ENCODE data around the gene ZNF273. TPM values are rescaled to one million over a fixed set of nuclear protein-coding genes. Genes with fewer than 3 reads are reported as not detected.
"Not testable (repeated sequence)": the region's sequence is repeated elsewhere in the genome, so short reads cannot be mapped to it uniquely, and the experiment has no call there.

The ZNF273 gene
- total RNA-seq, 1 donor from 2014 or later, result 9.6 TPM

GRCh38 chr7:64934478-64934877 lies 31.4 kb downstream of the ZNF273 start:
- DNase-seq, result no peak
- no peaks in the 10 kb centered on the region for H3K4me1 Mint-ChIP-seq (ENCODE audit: low read depth, unreplicated experiment)
- H3K4me3 Mint-ChIP-seq (ENCODE audit: unreplicated experiment), result no peak overlapping the region
- H3K9me3 Mint-ChIP-seq (ENCODE audit: unreplicated experiment), result peaks cover 2% of the 10 kb centered on the region
- peaks cover 4% of the 10 kb centered on the region for H3K36me3 Mint-ChIP-seq (ENCODE audit: unreplicated experiment)
- no peak overlapping the region for H3K27ac Mint-ChIP-seq (ENCODE audit: unreplicated experiment)
- H3K27me3 Mint-ChIP-seq (ENCODE audit: unreplicated experiment), result no peaks in the 10 kb centered on the region
- TF ChIP-seq CTCF (IDR thresholded peaks at IDR 0.05; ENCODE audit: partially characterized antibody, unreplicated experiment), result no peak

GRCh38 chr7:64938540-64938939 lies 35.5 kb downstream of the ZNF273 start:
- no peak overlapping the region for H3K4me3 Mint-ChIP-seq (ENCODE audit: unreplicated experiment)
- no peaks in the 10 kb centered on the region for H3K27me3 Mint-ChIP-seq (ENCODE audit: unreplicated experiment)
- H3K36me3 Mint-ChIP-seq (ENCODE audit: unreplicated experiment), result no peaks in the 10 kb centered on the region
- TF ChIP-seq CTCF (IDR thresholded peaks at IDR 0.05; ENCODE audit: partially characterized antibody, unreplicated experiment), result no peak
- DNase-seq, result no peak
- no peak overlapping the region for H3K27ac Mint-ChIP-seq (ENCODE audit: unreplicated experiment)
- no peaks in the 10 kb centered on the region for H3K9me3 Mint-ChIP-seq (ENCODE audit: unreplicated experiment)
- no peaks in the 10 kb centered on the region for H3K4me1 Mint-ChIP-seq (ENCODE audit: low read depth, unreplicated experiment)

- not testable (repeated sequence) for H3K4me3 Mint-ChIP-seq (ENCODE audit: unreplicated experiment); H3K27ac Mint-ChIP-seq (ENCODE audit: unreplicated experiment); H3K36me3 Mint-ChIP-seq (ENCODE audit: unreplicated experiment); DNase-seq; H3K4me1 Mint-ChIP-seq (ENCODE audit: low read depth, unreplicated experiment); H3K27me3 Mint-ChIP-seq (ENCODE audit: unreplicated experiment); H3K9me3 Mint-ChIP-seq (ENCODE audit: unreplicated experiment)
These were observed 36.9 kb downstream of the ZNF273 start for GRCh38 chr7:64940021-64940420.

GRCh38 chr7:64944667-64945502 lies 41.8 kb downstream of the ZNF273 start:
- not testable (repeated sequence) for H3K4me1 Mint-ChIP-seq (ENCODE audit: low read depth, unreplicated experiment); H3K27me3 Mint-ChIP-seq (ENCODE audit: unreplicated experiment)

GRCh38 chr7:64945503-64946175 lies 42.6 kb downstream of the ZNF273 start:
- no peaks in the 10 kb centered on the region for H3K4me1 Mint-ChIP-seq (ENCODE audit: low read depth, unreplicated experiment)
- H3K27ac Mint-ChIP-seq (ENCODE audit: unreplicated experiment), result no peak overlapping the region
- H3K36me3 Mint-ChIP-seq (ENCODE audit: unreplicated experiment), result peaks cover 3% of the 10 kb centered on the region
- H3K27me3 Mint-ChIP-seq (ENCODE audit: unreplicated experiment), result peaks cover 3% of the 10 kb centered on the region
- no peak for DNase-seq
- H3K9me3 Mint-ChIP-seq (ENCODE audit: unreplicated experiment), result peaks cover 5% of the 10 kb centered on the region
- no peak for TF ChIP-seq CTCF (IDR thresholded peaks at IDR 0.05; ENCODE audit: partially characterized antibody, unreplicated experiment)
- no peak overlapping the region for H3K4me3 Mint-ChIP-seq (ENCODE audit: unreplicated experiment)

More at GRCh38 chr7:64944667-64945502, 41.8 kb downstream of the ZNF273 start:
- not testable (repeated sequence) for DNase-seq; H3K27ac Mint-ChIP-seq (ENCODE audit: unreplicated experiment); H3K4me3 Mint-ChIP-seq (ENCODE audit: unreplicated experiment); H3K36me3 Mint-ChIP-seq (ENCODE audit: unreplicated experiment); H3K9me3 Mint-ChIP-seq (ENCODE audit: unreplicated experiment)

- H3K27me3 Mint-ChIP-seq (ENCODE audit: unreplicated experiment), result peaks cover 3% of the 10 kb centered on the region
- H3K9me3 Mint-ChIP-seq (ENCODE audit: unreplicated experiment), result peaks cover 5% of the 10 kb centered on the region
- H3K4me1 Mint-ChIP-seq (ENCODE audit: low read depth, unreplicated experiment), result no peaks in the 10 kb centered on the region
These were observed 43.7 kb downstream of the ZNF273 start for GRCh38 chr7:64946772-64947171.

More at GRCh38 chr7:64946772-64947171, 43.7 kb downstream of the ZNF273 start:
- TF ChIP-seq CTCF (IDR thresholded peaks at IDR 0.05; ENCODE audit: partially characterized antibody, unreplicated experiment), result peak; percentile 31
- Mint-ChIP-seq H3K36me3 (ENCODE audit: unreplicated experiment) (peaks cover 3% of the 10 kb centered on the region), H3K4me3 (ENCODE audit: unreplicated experiment) (peak overlapping the region; percentile 26), H3K27ac (ENCODE audit: unreplicated experiment) (no peak overlapping the region)
- DNase-seq, result peak; percentile 77
